Nephron progenitor cell (in vitro differentiated cells): ENCODE results near the gene DCAF10.
A peak's percentile ranks its signal among the peaks of the same experiment; 100 is the strongest.
"Not testable (repeated sequence)": the region's sequence is repeated elsewhere in the genome, so short reads cannot be mapped to it uniquely, and the experiment has no call there.

ENCODE experiments used
- DNase-seq: peaks from one replicate; pipeline ENCODE4 v3.0.0; 2021
- H3K27ac Mint-ChIP-seq: 2 replicates; pipeline ENCODE4 v1.8.0; 2021; ENCODE audit warnings: mild to moderate bottlenecking, moderate library complexity, mixed read lengths
- H3K27me3 Mint-ChIP-seq: 2 replicates; pipeline ENCODE4 v1.8.0; 2021; ENCODE audit warnings: mild to moderate bottlenecking, low read depth, mixed read lengths; ENCODE audit not compliant: poor library complexity
- H3K36me3 Mint-ChIP-seq: 2 replicates; pipeline ENCODE4 v1.8.0; 2021; ENCODE audit warnings: low read depth, mixed read lengths
- H3K4me1 Mint-ChIP-seq: 2 replicates; pipeline ENCODE4 v1.8.0; 2021; ENCODE audit warnings: mixed read lengths
- H3K4me3 Mint-ChIP-seq: 2 replicates; pipeline ENCODE4 v1.8.0; 2021; ENCODE audit warnings: mild to moderate bottlenecking, moderate library complexity, mixed read lengths
- H3K9me3 Mint-ChIP-seq: 2 replicates; pipeline ENCODE4 v1.8.0; 2021; ENCODE audit warnings: mild to moderate bottlenecking, moderate library complexity, mixed read lengths
- CTCF ChIP-seq: fragments of 200-600 bp; sonication (generic); IDR thresholded peaks from 2 replicates; pipeline ENCODE4 v1.5.0; 2021; ENCODE audit warnings: antibody characterized with exemption

DCAF10 gene

GRCh38 chr9:37758747-37759146, 41.9 kb upstream of the DCAF10 start:
- TF ChIP-seq CTCF = no peak
- peaks cover 15% of the 10 kb centered on the region for H3K36me3 Mint-ChIP-seq
- H3K9me3 Mint-ChIP-seq = no peaks in the 10 kb centered on the region
- no peak overlapping the region for H3K27ac Mint-ChIP-seq
- no peak overlapping the region for H3K4me3 Mint-ChIP-seq
- peaks cover 6% of the 10 kb centered on the region for H3K27me3 Mint-ChIP-seq
- H3K4me1 Mint-ChIP-seq = peaks cover 11% of the 10 kb centered on the region
- DNase-seq = no peak

DNA sequence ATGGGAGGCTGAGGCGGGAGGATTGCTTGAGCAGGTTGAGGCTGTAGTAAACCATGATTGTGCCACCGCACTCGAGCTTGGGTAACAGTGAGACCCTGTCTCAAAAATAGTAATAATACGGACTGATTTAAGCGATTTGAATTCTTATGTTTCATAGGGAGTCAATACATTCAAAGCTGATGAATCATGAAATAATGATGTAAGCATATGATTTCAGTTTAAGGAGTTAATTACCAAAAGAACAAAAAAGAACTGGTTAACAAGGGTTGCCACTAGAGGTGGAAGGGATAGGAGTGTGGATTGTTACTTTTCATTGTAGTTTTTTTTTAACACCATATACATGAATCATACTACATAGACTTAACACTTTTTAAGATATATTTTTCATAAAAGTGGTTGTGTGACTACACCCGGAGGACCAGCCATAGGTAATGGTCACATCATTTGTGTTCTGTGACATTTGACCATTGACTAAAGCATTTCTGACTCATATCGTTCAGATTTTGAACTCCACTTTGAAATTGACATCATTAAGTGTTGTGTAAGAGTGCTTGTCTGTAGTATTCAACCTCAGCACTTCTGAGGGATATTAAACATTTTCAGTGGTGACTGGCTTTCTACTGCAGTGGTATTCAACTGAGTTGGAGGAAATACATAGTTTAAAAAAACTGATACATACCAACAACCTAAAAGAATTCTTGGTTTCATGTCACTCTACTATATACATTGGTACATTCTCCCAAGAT, 40.0 kb upstream of the DCAF10 start:
- H3K27me3 Mint-ChIP-seq = peaks cover 3% of the 10 kb centered on the region
- H3K9me3 Mint-ChIP-seq = peaks cover 7% of the 10 kb centered on the region
- no peak overlapping the region for H3K27ac Mint-ChIP-seq
- no peak for TF ChIP-seq CTCF
- H3K4me1 Mint-ChIP-seq = no peaks in the 10 kb centered on the region
- no peak for DNase-seq
- peaks cover 33% of the 10 kb centered on the region for H3K36me3 Mint-ChIP-seq
- no peak overlapping the region for H3K4me3 Mint-ChIP-seq

GRCh38 chr9:37761511-37761910, 39.1 kb upstream of the DCAF10 start:
- H3K4me3 Mint-ChIP-seq = no peak overlapping the region
- H3K27ac Mint-ChIP-seq = peak overlapping the region; percentile 78
- peaks cover 10% of the 10 kb centered on the region for H3K9me3 Mint-ChIP-seq
- no peak for TF ChIP-seq CTCF
- H3K36me3 Mint-ChIP-seq = peaks cover 38% of the 10 kb centered on the region
- H3K27me3 Mint-ChIP-seq = peaks cover 3% of the 10 kb centered on the region
- H3K4me1 Mint-ChIP-seq = no peaks in the 10 kb centered on the region
- no peak for DNase-seq

DNA sequence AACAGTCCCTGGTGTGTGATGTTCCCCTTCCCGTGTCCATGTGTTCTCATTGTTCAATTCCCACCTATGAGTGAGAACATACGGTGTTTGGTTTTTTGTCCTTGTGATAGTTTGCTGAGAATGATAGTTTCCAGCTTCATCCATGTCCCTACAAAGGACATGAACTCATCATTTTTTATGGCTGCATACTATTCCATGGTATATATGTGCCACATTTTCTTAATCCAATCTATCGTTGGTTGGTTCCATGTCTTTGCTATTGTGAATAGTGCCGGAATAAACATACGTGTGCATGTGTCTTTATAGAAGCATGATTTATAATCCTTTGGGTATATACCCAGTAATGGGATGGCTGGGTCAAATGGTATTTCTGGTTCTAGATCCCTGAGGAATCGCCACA, 35.3 kb upstream of the DCAF10 start:
- peaks cover 53% of the 10 kb centered on the region for H3K36me3 Mint-ChIP-seq

GRCh38 chr9:37769306-37769705, 31.3 kb upstream of the DCAF10 start:
- Mint-ChIP-seq H3K4me1 (no peaks in the 10 kb centered on the region), H3K27me3 (no peaks in the 10 kb centered on the region), H3K9me3 (peaks cover 10% of the 10 kb centered on the region), H3K36me3 (peaks cover 49% of the 10 kb centered on the region), H3K27ac (peak overlapping the region; percentile 54), H3K4me3 (no peak overlapping the region)
- no peak for DNase-seq
- no peak for TF ChIP-seq CTCF

More for the DNA sequence above, 35.3 kb upstream of the DCAF10 start:
- H3K4me3 Mint-ChIP-seq, H3K9me3 Mint-ChIP-seq, DNase-seq, H3K27me3 Mint-ChIP-seq, H3K4me1 Mint-ChIP-seq, H3K27ac Mint-ChIP-seq: not testable (repeated sequence)

GRCh38 chr9:37769995-37770394, 30.6 kb upstream of the DCAF10 start:
- H3K9me3 Mint-ChIP-seq = peaks cover 6% of the 10 kb centered on the region
- no peak for TF ChIP-seq CTCF
- H3K27me3 Mint-ChIP-seq = no peaks in the 10 kb centered on the region
- H3K4me1 Mint-ChIP-seq = no peaks in the 10 kb centered on the region
- peaks cover 46% of the 10 kb centered on the region for H3K36me3 Mint-ChIP-seq
- H3K4me3 Mint-ChIP-seq = no peak overlapping the region
- DNase-seq = no peak
- peak overlapping the region; percentile 54 for H3K27ac Mint-ChIP-seq
